HL-60 (cell line): Measurements from ENCODE around the gene GALR2.

Experiments
- DNase-seq, 2 experiments: peaks; one replicate each; pipeline ENCODE4 v3.0.0-alpha.2; 2010 to 2020; ENCODE audit warnings: low read depth in 1 of 2, low spot score in 1 of 2
- H3K27ac ChIP-seq: fragments of 250-450 bp; sonication (Bioruptor Pico); replicated peaks from 2 replicates; pipeline ENCODE4 v1.5.1; 2020; ENCODE audit warnings: mild to moderate bottlenecking, moderate library complexity
- H3K27me3 ChIP-seq: fragments of 250-450 bp; sonication (Bioruptor Pico); 2 replicates; pipeline ENCODE4 v1.5.1; 2021; ENCODE audit warnings: mild to moderate bottlenecking, moderate library complexity; ENCODE audit not compliant: insufficient read depth, poor library complexity, severe bottlenecking
- H3K4me3 ChIP-seq: replicated peaks from 2 replicates; pipeline ENCODE4 v1.5.1; 2011; ENCODE audit warnings: mild to moderate bottlenecking, control low read depth, low read length; ENCODE audit not compliant: insufficient read depth
- CTCF ChIP-seq: IDR thresholded peaks from one replicate; pipeline ENCODE4 v1.5.1; 2011; ENCODE audit warnings: low read length, control low read depth, inconsistent platforms; ENCODE audit not compliant: insufficient read depth
- GABPA ChIP-seq: IDR thresholded peaks from 2 replicates; pipeline ENCODE4 v1.6.1; 2012; ENCODE audit warnings: low read depth
- POLR2AphosphoS5 ChIP-seq: IDR thresholded peaks from 2 replicates; pipeline ENCODE4 v1.6.1; 2012; ENCODE audit warnings: low read depth
- SPI1 ChIP-seq: IDR thresholded peaks from 2 replicates; pipeline ENCODE4 v1.6.1; 2012; ENCODE audit warnings: low read depth, mild to moderate bottlenecking, borderline replicate concordance
- TF ChIP-seq, protein P1 (sequence below): IDR thresholded peaks from 2 replicates; pipeline ENCODE4 v1.6.1; 2012; ENCODE audit warnings: low read depth; ENCODE audit not compliant: insufficient replicate concordance

Gene GALR2

GRCh38 chr17:76104896-76105231, 30.3 kb downstream of the GALR2 start:
- TF ChIP-seq SPI1: peak; percentile 27; the same call in 1 of the 2 replicates
- TF ChIP-seq, protein P1, sequence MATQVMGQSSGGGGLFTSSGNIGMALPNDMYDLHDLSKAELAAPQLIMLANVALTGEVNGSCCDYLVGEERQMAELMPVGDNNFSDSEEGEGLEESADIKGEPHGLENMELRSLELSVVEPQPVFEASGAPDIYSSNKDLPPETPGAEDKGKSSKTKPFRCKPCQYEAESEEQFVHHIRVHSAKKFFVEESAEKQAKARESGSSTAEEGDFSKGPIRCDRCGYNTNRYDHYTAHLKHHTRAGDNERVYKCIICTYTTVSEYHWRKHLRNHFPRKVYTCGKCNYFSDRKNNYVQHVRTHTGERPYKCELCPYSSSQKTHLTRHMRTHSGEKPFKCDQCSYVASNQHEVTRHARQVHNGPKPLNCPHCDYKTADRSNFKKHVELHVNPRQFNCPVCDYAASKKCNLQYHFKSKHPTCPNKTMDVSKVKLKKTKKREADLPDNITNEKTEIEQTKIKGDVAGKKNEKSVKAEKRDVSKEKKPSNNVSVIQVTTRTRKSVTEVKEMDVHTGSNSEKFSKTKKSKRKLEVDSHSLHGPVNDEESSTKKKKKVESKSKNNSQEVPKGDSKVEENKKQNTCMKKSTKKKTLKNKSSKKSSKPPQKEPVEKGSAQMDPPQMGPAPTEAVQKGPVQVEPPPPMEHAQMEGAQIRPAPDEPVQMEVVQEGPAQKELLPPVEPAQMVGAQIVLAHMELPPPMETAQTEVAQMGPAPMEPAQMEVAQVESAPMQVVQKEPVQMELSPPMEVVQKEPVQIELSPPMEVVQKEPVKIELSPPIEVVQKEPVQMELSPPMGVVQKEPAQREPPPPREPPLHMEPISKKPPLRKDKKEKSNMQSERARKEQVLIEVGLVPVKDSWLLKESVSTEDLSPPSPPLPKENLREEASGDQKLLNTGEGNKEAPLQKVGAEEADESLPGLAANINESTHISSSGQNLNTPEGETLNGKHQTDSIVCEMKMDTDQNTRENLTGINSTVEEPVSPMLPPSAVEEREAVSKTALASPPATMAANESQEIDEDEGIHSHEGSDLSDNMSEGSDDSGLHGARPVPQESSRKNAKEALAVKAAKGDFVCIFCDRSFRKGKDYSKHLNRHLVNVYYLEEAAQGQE: no peak
- H3K27ac ChIP-seq: peak overlapping the region; percentile 83
- DNase-seq: no peak
- H3K4me3 ChIP-seq: no peak overlapping the region
- no peaks in the 10 kb centered on the region for H3K27me3 ChIP-seq

DNA sequence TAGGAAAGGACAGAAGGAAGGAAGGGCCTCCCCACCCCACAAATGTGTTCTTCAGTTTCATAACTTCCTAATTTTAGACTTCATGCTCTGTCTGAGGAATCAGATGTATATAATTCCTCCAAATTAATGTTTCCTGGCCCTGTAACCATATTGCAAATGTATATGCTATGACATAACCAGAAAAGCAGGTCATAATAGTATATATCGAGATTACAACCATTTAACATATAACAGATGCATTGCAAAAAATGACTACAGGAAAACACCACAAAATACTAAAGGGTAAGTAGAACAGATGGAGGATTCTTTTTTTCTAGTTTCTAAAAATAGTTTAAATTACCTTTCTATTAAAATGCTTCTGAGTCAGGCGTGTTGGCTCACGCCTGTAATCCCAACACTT, 32.1 kb downstream of the GALR2 start:
- no peaks in the 10 kb centered on the region for H3K27me3 ChIP-seq
- no peak overlapping the region for H3K27ac ChIP-seq
- no peak overlapping the region for H3K4me3 ChIP-seq
- no peak for DNase-seq
- TF ChIP-seq, protein P1: no peak
- TF ChIP-seq POLR2AphosphoS5: no peak
- TF ChIP-seq CTCF: no peak
- TF ChIP-seq SPI1: no peak
- TF ChIP-seq GABPA: no peak

DNA sequence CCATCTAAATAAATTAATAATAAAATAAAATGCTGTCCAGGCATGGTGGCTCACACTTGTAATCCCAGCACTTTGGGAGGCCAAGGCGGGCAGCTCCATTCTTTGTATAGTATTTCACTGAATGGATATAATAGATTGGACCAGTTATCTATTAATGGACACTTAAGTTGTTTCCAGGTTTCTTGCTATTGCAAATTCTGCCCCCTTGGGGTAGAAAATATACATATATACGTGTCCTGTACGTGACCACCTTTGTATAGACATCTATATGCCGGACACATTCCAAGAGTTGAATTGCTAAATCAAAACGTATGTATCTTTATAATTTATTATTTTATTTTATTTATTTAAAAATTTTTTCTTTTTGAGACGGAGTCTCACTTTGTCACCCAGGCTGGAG, 32.9 kb downstream of the GALR2 start:
- H3K27ac ChIP-seq: no peak overlapping the region
- no peaks in the 10 kb centered on the region for H3K27me3 ChIP-seq
- H3K4me3 ChIP-seq: no peak overlapping the region
- TF ChIP-seq CTCF (peak; percentile 2), SPI1 (no peak)
- no peak for DNase-seq

- Histone ChIP-seq H3K27ac (no peak overlapping the region), H3K27me3 (no peaks in the 10 kb centered on the region), H3K4me3 (no peak overlapping the region)
- DNase-seq: no peak
- TF ChIP-seq SPI1: no peak
- TF ChIP-seq POLR2AphosphoS5: no peak
- TF ChIP-seq, protein P1: no peak
- no peak for TF ChIP-seq GABPA
- TF ChIP-seq CTCF: no peak
Measured at GRCh38 chr17:76111956-76112355, 37.4 kb downstream of the GALR2 start.
